MCF 10A (cell line): Measurements from ENCODE around the gene SLC24A3. TPM values are rescaled to one million over a fixed set of nuclear protein-coding genes. Genes with fewer than 3 reads are reported as not detected.

Source experiments
- BruUV-seq: library from RNA; stranded (reverse); fragments of 400-500 nt; replicated peaks from 2 replicates; lab custom pipeline; 2021; lab: Mats Ljungman, UMichigan
- CTCF ChIA-PET: fragments of 300-600 bp; sonication (Branson Sonifier 250); formaldehyde crosslinking; extraction: SDS; loops from one replicate; lab custom pipeline; 2021; ENCODE audit warnings: antibody characterized with exemption, inconsistent platforms; lab: Yijun Ruan, JAX
- POLR2A ChIA-PET: fragments of 300-600, 350-650 bp; sonication (Branson Sonifier 250); formaldehyde crosslinking; extraction: SDS; loops from one replicate; lab custom pipeline; 2020; ENCODE audit warnings: antibody characterized with exemption, inconsistent platforms; lab: Yijun Ruan, JAX
- DNase-seq: peaks from one replicate; pipeline ENCODE4 v3.0.0-alpha.2; 2018; ENCODE audit not compliant: unreplicated experiment
- H3K27ac Mint-ChIP-seq: one replicate; pipeline ENCODE4 v1.8.0; 2022; ENCODE audit warnings: mild to moderate bottlenecking, low read depth, mixed read lengths; ENCODE audit not compliant: unreplicated experiment
- H3K27me3 Mint-ChIP-seq: one replicate; pipeline ENCODE4 v1.8.0; 2022; ENCODE audit warnings: mixed read lengths; ENCODE audit not compliant: insufficient read depth, unreplicated experiment
- H3K36me3 Mint-ChIP-seq: one replicate; pipeline ENCODE4 v1.8.0; 2022; ENCODE audit warnings: mild to moderate bottlenecking, moderate library complexity, mixed read lengths; ENCODE audit not compliant: insufficient read depth, unreplicated experiment
- H3K4me1 Mint-ChIP-seq: one replicate; pipeline ENCODE4 v1.8.0; 2022; ENCODE audit warnings: mixed read lengths; ENCODE audit not compliant: insufficient read depth, unreplicated experiment
- H3K4me3 Mint-ChIP-seq: one replicate; pipeline ENCODE4 v1.8.0; 2022; ENCODE audit warnings: mild to moderate bottlenecking, moderate library complexity, mixed read lengths; ENCODE audit not compliant: unreplicated experiment
- H3K9me3 Mint-ChIP-seq: one replicate; pipeline ENCODE4 v1.8.0; 2022; ENCODE audit warnings: mixed read lengths; ENCODE audit not compliant: unreplicated experiment
- CTCF ChIP-seq: fragments of 200-600 bp; IDR thresholded peaks from one replicate; pipeline ENCODE4 v1.8.0; 2022; ENCODE audit warnings: antibody characterized with exemption, mild to moderate bottlenecking; ENCODE audit not compliant: unreplicated experiment
- intact Hi-C: fragments of 100-400 bp; cut with micrococcal nuclease; formaldehyde crosslinking; loops from 2 replicates; pipeline ENCODE4 v1.14.1; 2022
- total RNA-seq: library from RNA; stranded (reverse); gene quantifications from 2 replicates; pipeline ENCODE4 v1.2.3, GENCODE V29; 2022

SLC24A3 gene
- total RNA-seq, 1 experiment from 2014 or later, result not detected

DNA sequence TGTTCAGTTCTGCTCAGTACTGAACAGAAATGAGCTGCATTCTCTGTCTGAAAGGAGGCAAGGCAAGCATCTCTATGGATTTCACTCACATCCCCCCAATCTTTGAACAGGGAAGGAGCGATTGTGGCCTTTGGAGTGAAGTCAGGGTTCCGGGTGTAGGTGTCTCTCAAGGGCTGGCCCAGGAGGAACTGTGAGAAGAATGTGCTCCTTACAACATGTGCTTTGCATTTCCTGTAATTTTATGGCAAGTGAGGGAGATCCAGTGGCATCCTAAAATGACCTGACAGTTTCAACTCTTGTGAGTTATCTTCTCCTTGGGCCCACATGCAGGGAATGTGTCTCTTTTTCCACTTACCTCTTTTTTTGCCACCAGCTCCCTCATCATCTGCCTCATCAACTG, 482.6 kb downstream of the SLC24A3 start:
- Mint-ChIP-seq H3K9me3 (no peaks in the 10 kb centered on the region), H3K36me3 (no peaks in the 10 kb centered on the region), H3K4me1 (peaks cover 31% of the 10 kb centered on the region), H3K27me3 (no peaks in the 10 kb centered on the region), H3K4me3 (no peak overlapping the region), H3K27ac (no peak overlapping the region)
- intact Hi-C loops, result no loop called here
- POLR2A ChIA-PET, result interaction anchor here (0.6 to 1.8 kb wide), 4 partner anchors 13 to 1088 kb away, joined by 3 to 9 read pairs (median 4); no protein-coding TSS in a partner anchor
- DNase-seq, result no peak
- no peak for TF ChIP-seq CTCF
- BruUV-seq, result no TSS peak
- CTCF ChIA-PET, result interaction anchor here (0.6 to 4.0 kb wide), 6 partner anchors 8 to 281 kb away, joined by 3 to 32 read pairs (median 22); no protein-coding TSS in a partner anchor

DNA sequence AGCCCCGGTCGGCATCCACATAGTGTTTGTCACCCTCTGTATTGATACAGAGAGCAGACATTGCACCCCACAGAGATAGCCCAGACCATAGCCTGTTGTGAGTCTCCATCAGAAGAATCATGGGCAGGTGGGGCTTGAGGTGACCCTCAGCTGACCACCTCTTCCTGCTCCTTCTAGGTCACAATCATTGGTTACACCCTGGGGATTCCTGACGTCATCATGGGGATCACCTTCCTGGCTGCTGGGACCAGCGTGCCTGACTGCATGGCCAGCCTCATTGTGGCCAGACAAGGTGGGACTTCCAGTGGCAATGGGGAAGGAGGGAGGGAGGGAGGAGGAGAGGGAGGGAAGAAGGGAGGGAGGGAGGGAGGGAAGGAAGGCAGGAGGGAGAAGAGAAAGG, 484.2 kb downstream of the SLC24A3 start:
- Mint-ChIP-seq H3K27ac (no peak overlapping the region), H3K4me1 (peaks cover 31% of the 10 kb centered on the region), H3K27me3 (no peaks in the 10 kb centered on the region), H3K36me3 (no peaks in the 10 kb centered on the region), H3K4me3 (no peak overlapping the region), H3K9me3 (no peaks in the 10 kb centered on the region)
- no peak for TF ChIP-seq CTCF
- BruUV-seq, result no TSS peak
- POLR2A ChIA-PET, result interaction anchor here (0.7 to 1.3 kb wide), 8 partner anchors 9 to 281 kb away, joined by 3 to 7 read pairs (median 4); no protein-coding TSS in a partner anchor
- CTCF ChIA-PET, result interaction anchor here (0.8 to 4.0 kb wide), 11 partner anchors 7 to 298 kb away, joined by 3 to 22 read pairs (median 6); no protein-coding TSS in a partner anchor
- DNase-seq, result no peak
- intact Hi-C loops, result no loop called here

DNA sequence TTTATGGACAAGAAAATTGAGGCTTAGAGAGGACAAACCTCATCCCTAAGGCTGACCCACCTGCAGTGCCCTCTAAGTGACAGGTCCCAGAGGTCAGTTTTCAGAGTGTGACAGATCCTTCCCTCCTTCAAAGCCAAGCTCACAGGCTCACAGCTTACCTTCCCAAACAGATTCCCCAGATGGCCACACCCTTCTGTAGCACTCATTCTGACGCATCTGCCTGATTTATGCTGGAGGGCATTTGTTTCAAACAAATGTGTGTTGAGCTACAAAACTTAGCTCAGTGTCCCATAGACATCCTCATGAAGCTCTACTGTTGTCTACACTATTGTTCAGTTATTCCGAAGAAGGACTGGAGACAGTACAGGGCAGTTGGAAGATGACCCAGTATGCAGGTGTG, 485.0 kb downstream of the SLC24A3 start:
- BruUV-seq, result no TSS peak
- ChIA-PET CTCF (interaction anchor here (0.6 to 4.0 kb wide), 21 partner anchors 8 to 329 kb away, joined by 3 to 22 read pairs (median 4); no protein-coding TSS in a partner anchor), POLR2A (interaction anchor here (0.5 to 1.9 kb wide), 22 partner anchors 8 to 319 kb away, joined by 3 to 20 read pairs (median 4); partner anchors contain the start of gene NAA20)
- no peak overlapping the region for H3K4me3 Mint-ChIP-seq
- H3K9me3 Mint-ChIP-seq, result peaks cover 7% of the 10 kb centered on the region
- no peak for TF ChIP-seq CTCF
- no peaks in the 10 kb centered on the region for H3K36me3 Mint-ChIP-seq
- DNase-seq, result peak; percentile 60
- intact Hi-C loops, result no loop called here
- peak overlapping the region; percentile 77 for H3K27ac Mint-ChIP-seq
- peaks cover 27% of the 10 kb centered on the region for H3K4me1 Mint-ChIP-seq
- H3K27me3 Mint-ChIP-seq, result no peaks in the 10 kb centered on the region

GRCh38 chr20:19699180-19699971, 486.9 kb downstream of the SLC24A3 start:
- H3K36me3 Mint-ChIP-seq, result no peaks in the 10 kb centered on the region
- CTCF ChIA-PET, result interaction anchor here (0.6 kb wide), 2 partner anchors 216 to 313 kb away, joined by 3 read pairs; no protein-coding TSS in a partner anchor
- DNase-seq, result peak; percentile 65
- peaks cover 19% of the 10 kb centered on the region for H3K4me1 Mint-ChIP-seq
- intact Hi-C loops, result no loop called here
- no TSS peak for BruUV-seq
- peaks cover 15% of the 10 kb centered on the region for H3K9me3 Mint-ChIP-seq
- POLR2A ChIA-PET, result interaction anchor here (1.5 kb wide), 1 partner anchor 36 kb away, joined by 6 read pairs; no protein-coding TSS in a partner anchor
- H3K27ac Mint-ChIP-seq, result peak overlapping the region; percentile 18
- no peak overlapping the region for H3K4me3 Mint-ChIP-seq
- H3K27me3 Mint-ChIP-seq, result peaks cover under 1% of the 10 kb centered on the region
- TF ChIP-seq CTCF, result no peak
